Germinal center (tissue), 1 donor: ENCODE results near the gene TMEM132C.

Experiments used
- DNase-seq: peaks from one replicate; pipeline ENCODE4 v3.0.0; 2012; ENCODE audit warnings: mixed read lengths, low spot score

TMEM132C gene

GRCh38 chr12:128712622-128713021, 445.7 kb downstream of the TMEM132C start:
- no peak for DNase-seq

- DNase-seq = no peak
Measured at GRCh38 chr12:128715485-128715884, 448.5 kb downstream of the TMEM132C start.

GRCh38 chr12:128724468-128725046, 457.6 kb downstream of the TMEM132C start:
- DNase-seq = no peak

- DNase-seq = no peak
Measured at GRCh38 chr12:128726886-128727285, 459.9 kb downstream of the TMEM132C start.

DNA sequence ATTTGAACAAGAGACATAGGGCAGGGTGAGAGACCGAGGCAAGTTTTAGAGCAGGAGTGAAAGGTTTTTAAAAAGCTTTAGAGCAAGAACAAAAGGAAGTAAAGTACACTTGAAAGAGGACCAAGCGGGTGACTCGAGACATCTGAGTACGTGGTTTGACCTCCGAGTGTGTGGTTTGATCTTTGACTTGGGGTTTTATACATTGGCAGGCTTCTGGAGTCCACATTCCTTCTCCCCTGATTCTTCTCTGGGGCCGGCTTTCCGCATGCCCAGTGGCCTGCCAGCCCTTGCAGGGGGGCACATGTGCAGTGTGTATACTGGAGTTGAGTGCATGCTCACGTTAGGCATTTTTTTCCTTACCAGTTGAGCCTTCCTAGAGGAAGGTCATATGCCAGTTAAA, 460.5 kb downstream of the TMEM132C start:
- no peak for DNase-seq

DNA sequence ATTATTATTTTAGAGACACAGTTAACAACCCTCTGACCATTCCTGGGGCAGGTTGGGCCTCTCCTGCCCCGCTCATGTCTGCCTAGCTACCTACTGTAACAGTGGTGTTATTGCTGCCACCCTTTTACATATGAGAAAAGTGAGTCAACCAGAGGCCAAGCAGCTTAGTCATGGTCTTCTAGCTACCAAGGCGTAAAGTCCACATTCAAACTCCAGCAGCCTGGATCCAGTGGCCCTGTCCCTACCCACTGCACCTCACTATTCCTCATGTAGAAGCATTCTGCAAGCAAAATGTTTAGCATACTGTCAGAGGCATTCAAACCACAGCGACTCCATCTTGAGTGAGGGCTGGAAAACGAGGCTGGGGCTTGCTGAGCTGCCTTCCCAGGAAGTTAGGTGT, 461.0 kb downstream of the TMEM132C start:
- DNase-seq = no peak

- DNase-seq = no peak
Measured at GRCh38 chr12:128729628-128730121, 462.7 kb downstream of the TMEM132C start.

- no peak for DNase-seq
Measured at GRCh38 chr12:128734371-128734770, 467.4 kb downstream of the TMEM132C start.

- no peak for DNase-seq
Measured at GRCh38 chr12:128737292-128737966, 470.5 kb downstream of the TMEM132C start.

DNA sequence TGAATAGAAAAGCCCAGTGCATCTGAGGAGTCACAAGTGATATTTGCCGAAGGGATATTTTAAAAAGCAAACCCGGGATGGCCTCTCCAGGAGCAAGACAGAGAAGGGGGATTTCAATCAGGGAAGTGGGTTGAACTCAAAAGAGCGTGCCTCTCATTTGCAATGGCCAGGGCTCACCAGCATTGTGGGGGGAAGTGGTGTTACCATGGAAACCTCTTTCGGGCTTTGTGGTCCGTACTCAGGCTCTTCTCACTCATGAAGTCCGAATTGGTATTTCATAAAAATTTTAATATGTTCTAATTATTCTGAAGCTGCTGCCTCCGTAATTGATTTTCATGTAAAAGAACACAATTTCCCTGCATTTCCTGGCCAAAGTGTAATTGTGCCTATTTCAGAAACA, 476.9 kb downstream of the TMEM132C start:
- DNase-seq = no peak

DNA sequence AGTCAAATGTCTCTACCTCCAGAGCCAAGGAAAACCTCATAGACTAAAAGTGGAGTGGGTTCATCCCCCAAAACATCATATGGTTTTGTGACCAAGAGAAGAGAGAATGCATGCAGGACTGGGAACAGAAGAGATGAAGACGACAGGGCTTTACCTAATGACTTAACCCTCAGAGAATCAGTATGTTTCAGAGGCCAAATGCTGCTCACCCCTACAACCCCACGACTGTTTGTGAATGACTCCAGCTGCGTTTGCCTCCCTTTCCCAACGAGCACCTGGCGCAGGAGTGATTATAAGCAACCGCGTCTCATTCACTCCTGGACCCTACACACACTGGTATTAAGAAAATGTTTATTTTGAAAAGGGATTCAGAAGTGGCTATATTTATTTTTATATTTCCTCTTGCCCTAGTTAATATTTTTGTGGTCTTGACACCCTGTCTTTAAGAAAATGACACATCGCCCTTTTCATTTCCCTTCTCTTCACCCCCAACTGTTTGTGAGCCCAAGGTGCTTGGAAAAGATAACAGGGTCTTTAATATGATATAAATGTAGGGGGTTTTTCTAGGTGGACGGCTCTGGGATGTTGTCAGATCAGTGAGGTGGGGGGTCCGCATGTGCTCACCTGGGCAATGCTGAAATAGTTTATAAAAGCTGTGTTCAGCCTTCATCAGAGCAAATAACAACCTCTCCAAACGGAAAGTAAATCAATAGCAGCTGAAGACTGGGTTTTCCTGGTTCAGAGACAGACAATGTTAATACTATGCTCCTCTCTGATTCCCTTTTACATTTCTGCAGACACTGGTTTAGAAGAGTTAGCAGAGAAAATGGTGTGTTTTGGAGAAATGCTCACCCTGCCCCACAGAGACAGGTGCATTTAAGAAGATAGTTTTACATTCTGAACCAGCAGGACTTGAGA, 479.1 kb downstream of the TMEM132C start:
- no peak for DNase-seq

GRCh38 chr12:128747441-128747840, 480.5 kb downstream of the TMEM132C start:
- DNase-seq = no peak

- no peak for DNase-seq
Measured at GRCh38 chr12:128752386-128752785, 485.4 kb downstream of the TMEM132C start.

- DNase-seq = no peak
Measured at GRCh38 chr12:128753438-128753837, 486.5 kb downstream of the TMEM132C start.

DNA sequence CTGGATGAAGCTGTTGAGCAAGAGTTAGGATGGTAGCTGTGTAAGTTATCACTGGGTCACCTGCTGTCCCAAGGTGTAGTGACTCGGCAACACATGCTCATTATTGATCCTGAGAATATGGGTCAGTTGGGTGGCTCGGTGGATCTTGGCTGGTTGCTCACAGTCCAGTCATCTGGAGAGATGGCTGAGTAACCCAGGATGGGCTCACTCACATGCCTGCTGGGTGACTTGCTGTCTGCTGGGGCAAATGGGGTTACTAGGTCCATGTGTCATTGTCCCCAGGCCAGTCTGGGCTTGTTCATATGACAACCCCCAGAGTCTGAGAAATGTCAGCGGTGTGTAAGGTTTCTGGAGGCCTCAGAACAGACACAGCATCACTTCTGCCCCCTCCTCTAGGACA, 487.3 kb downstream of the TMEM132C start:
- no peak for DNase-seq

- no peak for DNase-seq
Measured at GRCh38 chr12:128755566-128755965, 488.6 kb downstream of the TMEM132C start.
